ENCODE data around the gene FAM110C. TPM values are rescaled to one million over a fixed set of nuclear protein-coding genes. Genes with fewer than 3 reads are reported as not detected.

The FAM110C gene
- total RNA-seq, 1 donor from 2014 or later: not detected

GRCh38 chr2:35852-36251, 10.5 kb downstream of the FAM110C start:
- Mint-ChIP-seq H3K27ac (ENCODE audit: unreplicated experiment) (no peak overlapping the region), H3K36me3 (ENCODE audit: unreplicated experiment) (no peaks in the 10 kb centered on the region), H3K4me1 (ENCODE audit: low read depth, unreplicated experiment) (no peaks in the 10 kb centered on the region), H3K27me3 (ENCODE audit: unreplicated experiment) (no peaks in the 10 kb centered on the region), H3K9me3 (ENCODE audit: unreplicated experiment) (no peaks in the 10 kb centered on the region), H3K4me3 (ENCODE audit: unreplicated experiment) (no peak overlapping the region)
- no peak for DNase-seq
- no peak for TF ChIP-seq CTCF (IDR thresholded peaks at IDR 0.05; ENCODE audit: partially characterized antibody, unreplicated experiment)

GRCh38 chr2:33620-34019, 12.7 kb downstream of the FAM110C start:
- Mint-ChIP-seq H3K36me3 (ENCODE audit: unreplicated experiment) (no peaks in the 10 kb centered on the region), H3K9me3 (ENCODE audit: unreplicated experiment) (peaks cover 2% of the 10 kb centered on the region), H3K4me1 (ENCODE audit: low read depth, unreplicated experiment) (no peaks in the 10 kb centered on the region), H3K4me3 (ENCODE audit: unreplicated experiment) (no peak overlapping the region), H3K27ac (ENCODE audit: unreplicated experiment) (no peak overlapping the region), H3K27me3 (ENCODE audit: unreplicated experiment) (no peaks in the 10 kb centered on the region)
- no peak for DNase-seq
- no peak for TF ChIP-seq CTCF (IDR thresholded peaks at IDR 0.05; ENCODE audit: partially characterized antibody, unreplicated experiment)

- peaks cover 2% of the 10 kb centered on the region for H3K9me3 Mint-ChIP-seq (ENCODE audit: unreplicated experiment)
- H3K4me1 Mint-ChIP-seq (ENCODE audit: low read depth, unreplicated experiment): no peaks in the 10 kb centered on the region
- no peak overlapping the region for H3K4me3 Mint-ChIP-seq (ENCODE audit: unreplicated experiment)
- no peak for TF ChIP-seq CTCF (IDR thresholded peaks at IDR 0.05; ENCODE audit: partially characterized antibody, unreplicated experiment)
- H3K27ac Mint-ChIP-seq (ENCODE audit: unreplicated experiment): no peak overlapping the region
- no peaks in the 10 kb centered on the region for H3K36me3 Mint-ChIP-seq (ENCODE audit: unreplicated experiment)
- no peak for DNase-seq
- no peaks in the 10 kb centered on the region for H3K27me3 Mint-ChIP-seq (ENCODE audit: unreplicated experiment)
Measured at GRCh38 chr2:32068-32467, 14.2 kb downstream of the FAM110C start.

- TF ChIP-seq CTCF (IDR thresholded peaks at IDR 0.05; ENCODE audit: partially characterized antibody, unreplicated experiment): no peak
Measured at GRCh38 chr2:29253-29652, 17.1 kb downstream of the FAM110C start.

GRCh38 chr2:28406-28975, 17.8 kb downstream of the FAM110C start:
- no peaks in the 10 kb centered on the region for H3K27me3 Mint-ChIP-seq (ENCODE audit: unreplicated experiment)

More at GRCh38 chr2:29253-29652, 17.1 kb downstream of the FAM110C start:
- H3K4me1 Mint-ChIP-seq (ENCODE audit: low read depth, unreplicated experiment): no peaks in the 10 kb centered on the region
- no peaks in the 10 kb centered on the region for H3K36me3 Mint-ChIP-seq (ENCODE audit: unreplicated experiment)
- H3K4me3 Mint-ChIP-seq (ENCODE audit: unreplicated experiment): no peak overlapping the region
- H3K27ac Mint-ChIP-seq (ENCODE audit: unreplicated experiment): no peak overlapping the region
- DNase-seq: no peak
- H3K27me3 Mint-ChIP-seq (ENCODE audit: unreplicated experiment): no peaks in the 10 kb centered on the region
- H3K9me3 Mint-ChIP-seq (ENCODE audit: unreplicated experiment): peaks cover 2% of the 10 kb centered on the region

More at GRCh38 chr2:28406-28975, 17.8 kb downstream of the FAM110C start:
- no peaks in the 10 kb centered on the region for H3K36me3 Mint-ChIP-seq (ENCODE audit: unreplicated experiment)
- TF ChIP-seq CTCF (IDR thresholded peaks at IDR 0.05; ENCODE audit: partially characterized antibody, unreplicated experiment): no peak
- no peaks in the 10 kb centered on the region for H3K4me1 Mint-ChIP-seq (ENCODE audit: low read depth, unreplicated experiment)
- DNase-seq: no peak
- peaks cover 2% of the 10 kb centered on the region for H3K9me3 Mint-ChIP-seq (ENCODE audit: unreplicated experiment)
- no peak overlapping the region for H3K27ac Mint-ChIP-seq (ENCODE audit: unreplicated experiment)
- no peak overlapping the region for H3K4me3 Mint-ChIP-seq (ENCODE audit: unreplicated experiment)

Measured in glutamatergic neuron (in vitro differentiated cells).